A673 (cell line): ENCODE results near the gene RGS3.

Source experiments
- EZH2 ChIP-seq: fragments of 200-600 bp; sonication (generic); IDR thresholded peaks from 2 replicates; pipeline ENCODE4 v1.6.1; 2017; ENCODE audit warnings: borderline replicate concordance, low read depth, mild to moderate bottlenecking, mixed read lengths, antibody characterized with exemption, low read length; ENCODE audit not compliant: poor library complexity, severe bottlenecking
- TF ChIP-seq, protein P1 (sequence below): fragments of 300-800, 200-600 bp; sonication (generic); conservative IDR thresholded peaks from 2 replicates; pipeline ENCODE4 v1.5.1; 2017; ENCODE audit warnings: low read depth, mild to moderate bottlenecking, antibody characterized with exemption, low read length, moderate library complexity, mixed read lengths

DNA sequence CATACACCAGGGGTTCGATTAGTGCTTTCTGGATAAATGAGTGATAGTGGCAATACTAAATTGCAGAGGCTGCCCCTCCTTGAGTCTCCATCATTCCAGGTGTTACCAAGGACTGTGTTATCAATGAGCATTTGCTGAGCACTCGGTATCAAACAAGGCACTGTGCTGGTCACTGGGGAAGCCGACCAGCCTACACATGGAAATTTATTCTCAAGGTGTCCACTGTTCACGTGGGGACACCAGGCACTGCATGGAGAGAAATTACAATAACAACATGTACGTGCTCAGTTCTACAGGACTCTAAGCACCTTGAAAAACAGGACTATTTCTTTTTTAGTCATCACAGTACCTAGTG, 22.2 kb downstream of the RGS3 start:
- TF ChIP-seq, protein P1, sequence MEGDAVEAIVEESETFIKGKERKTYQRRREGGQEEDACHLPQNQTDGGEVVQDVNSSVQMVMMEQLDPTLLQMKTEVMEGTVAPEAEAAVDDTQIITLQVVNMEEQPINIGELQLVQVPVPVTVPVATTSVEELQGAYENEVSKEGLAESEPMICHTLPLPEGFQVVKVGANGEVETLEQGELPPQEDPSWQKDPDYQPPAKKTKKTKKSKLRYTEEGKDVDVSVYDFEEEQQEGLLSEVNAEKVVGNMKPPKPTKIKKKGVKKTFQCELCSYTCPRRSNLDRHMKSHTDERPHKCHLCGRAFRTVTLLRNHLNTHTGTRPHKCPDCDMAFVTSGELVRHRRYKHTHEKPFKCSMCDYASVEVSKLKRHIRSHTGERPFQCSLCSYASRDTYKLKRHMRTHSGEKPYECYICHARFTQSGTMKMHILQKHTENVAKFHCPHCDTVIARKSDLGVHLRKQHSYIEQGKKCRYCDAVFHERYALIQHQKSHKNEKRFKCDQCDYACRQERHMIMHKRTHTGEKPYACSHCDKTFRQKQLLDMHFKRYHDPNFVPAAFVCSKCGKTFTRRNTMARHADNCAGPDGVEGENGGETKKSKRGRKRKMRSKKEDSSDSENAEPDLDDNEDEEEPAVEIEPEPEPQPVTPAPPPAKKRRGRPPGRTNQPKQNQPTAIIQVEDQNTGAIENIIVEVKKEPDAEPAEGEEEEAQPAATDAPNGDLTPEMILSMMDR, result no peak
- no peak for TF ChIP-seq EZH2
